Activated CD4-positive, CD25-positive, alpha-beta regulatory T cell (primary cell): Measurements from ENCODE around the gene SUCO.

Experiments
- DNase-seq, 4 experiments: peaks; one replicate each; lab custom pipeline; 2025; lab: John Stamatoyannopoulos, UW

The SUCO gene

DNA sequence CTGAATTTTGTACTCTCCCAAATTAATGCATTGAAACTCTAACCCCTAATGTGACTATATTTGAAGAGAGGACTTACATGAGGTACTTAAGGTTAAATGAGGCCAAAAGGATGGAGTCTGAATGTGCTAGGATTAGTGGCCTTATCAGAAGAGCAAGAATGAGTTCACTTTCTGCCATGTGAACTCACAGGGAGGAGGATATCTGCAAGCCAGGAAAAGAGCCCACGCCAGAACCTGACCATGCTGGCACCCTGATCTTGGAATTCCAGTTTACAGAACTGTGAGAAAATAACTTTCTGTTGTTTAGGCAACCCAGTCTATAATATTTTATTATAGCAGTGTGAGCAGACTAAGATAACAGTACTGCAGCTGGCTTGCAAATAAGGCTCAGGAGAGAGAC, 113.7 kb downstream of the SUCO start:
- no peak for DNase-seq

DNA sequence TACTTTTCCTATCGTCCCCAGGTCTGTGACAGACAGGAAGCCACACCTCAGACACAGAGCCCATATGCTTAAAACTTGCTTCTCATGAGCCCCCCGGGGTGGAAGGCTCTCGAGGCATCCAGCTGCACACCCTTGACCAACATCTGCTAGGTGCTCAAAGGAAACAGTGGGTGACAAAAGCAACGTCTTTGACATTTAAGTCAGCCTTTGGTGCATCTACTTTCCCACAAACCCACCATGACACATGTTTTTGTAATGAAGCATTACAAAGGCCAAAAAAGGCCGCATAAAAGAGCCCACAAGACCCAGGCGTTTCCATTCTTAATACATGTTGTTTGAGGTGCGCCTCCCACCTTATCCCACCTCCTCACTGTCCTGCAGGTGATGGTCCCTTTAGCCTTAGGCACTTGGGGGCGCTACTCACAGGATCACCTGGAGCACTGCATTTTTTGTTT, 114.2 kb downstream of the SUCO start:
- no peak for DNase-seq

DNA sequence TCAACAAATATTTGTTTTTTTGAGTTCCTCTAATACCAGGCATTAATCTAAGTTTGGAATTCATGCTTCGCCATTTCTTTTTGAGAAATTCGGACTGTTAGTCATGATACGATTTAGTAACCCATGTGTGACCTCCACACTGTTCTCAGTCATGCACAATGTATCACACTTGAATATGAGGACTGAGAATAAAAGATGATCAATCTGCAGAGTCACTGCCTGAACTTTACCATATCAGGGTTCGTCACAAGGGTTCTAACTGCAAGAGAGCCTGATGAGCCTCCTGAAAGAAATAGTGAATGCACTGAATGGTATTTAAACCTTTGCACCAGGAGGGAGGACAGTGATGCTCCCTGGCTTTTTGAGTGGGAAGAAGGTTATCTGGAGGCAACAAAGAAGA, 115.0 kb downstream of the SUCO start:
- DNase-seq, result no peak

DNA sequence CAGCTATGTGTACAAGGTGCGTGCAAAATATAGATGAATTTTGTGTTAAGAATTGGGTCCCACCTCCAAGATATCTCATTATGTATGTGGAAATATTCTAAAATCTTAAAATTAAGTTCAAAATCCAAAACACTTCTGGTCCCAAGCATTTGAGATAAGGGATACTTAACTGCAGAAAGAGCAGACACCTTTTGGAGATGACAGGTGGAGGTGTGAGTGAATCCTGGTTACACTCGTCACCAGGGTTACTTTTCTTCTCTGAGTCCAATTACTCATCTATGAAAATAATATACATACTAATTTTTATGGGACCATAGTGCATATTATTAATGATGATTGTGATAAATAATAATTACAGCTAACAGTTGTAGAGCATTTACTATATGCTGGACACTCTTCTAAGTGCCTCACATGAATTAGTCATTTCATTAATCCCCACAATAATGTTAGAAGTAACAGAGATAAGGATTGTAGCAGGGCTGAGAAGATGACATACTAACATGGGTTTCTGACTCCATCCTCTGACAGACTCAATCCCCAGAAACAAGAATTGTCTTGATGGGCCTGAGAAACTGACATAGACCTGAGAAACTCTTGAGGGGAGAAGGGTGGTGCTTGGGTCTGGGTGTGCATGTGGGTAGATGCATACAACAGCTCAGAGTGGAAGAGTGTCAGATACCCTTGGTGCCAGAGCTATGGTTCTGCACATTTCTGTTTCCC, 117.7 kb downstream of the SUCO start:
- DNase-seq, result no peak

DNA sequence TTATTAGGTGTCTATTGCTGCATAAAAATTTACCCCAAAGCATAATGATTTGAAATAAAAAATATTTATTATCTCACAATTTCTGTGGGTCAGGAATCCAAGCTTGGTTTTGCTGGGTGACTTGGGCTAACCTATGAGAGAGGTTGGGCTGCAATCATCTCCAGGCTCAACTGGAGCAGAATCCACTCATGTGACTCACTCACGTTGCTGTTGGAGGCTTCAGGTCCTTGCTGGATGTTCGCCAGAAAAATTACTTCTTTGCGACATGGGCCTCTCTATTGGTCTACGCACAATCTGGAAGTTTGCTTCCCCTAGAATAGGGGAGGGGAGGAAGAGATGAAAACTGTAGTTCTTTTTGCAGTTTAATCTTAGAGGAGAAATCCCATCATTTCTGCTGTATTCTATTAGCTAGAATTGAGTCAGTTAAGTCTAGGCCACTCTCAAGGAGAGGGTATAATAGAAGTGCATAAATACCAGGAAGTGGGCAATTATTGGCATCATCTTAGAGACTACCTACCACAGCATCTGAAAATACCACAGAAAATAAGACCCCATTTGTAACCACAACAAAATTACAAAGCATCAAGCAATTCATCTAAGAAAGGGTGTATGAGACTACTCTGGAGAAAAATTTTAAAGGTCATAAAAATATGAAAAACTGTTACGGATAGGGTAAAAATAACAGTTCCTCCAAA, 120.2 kb downstream of the SUCO start:
- no peak for DNase-seq

DNA sequence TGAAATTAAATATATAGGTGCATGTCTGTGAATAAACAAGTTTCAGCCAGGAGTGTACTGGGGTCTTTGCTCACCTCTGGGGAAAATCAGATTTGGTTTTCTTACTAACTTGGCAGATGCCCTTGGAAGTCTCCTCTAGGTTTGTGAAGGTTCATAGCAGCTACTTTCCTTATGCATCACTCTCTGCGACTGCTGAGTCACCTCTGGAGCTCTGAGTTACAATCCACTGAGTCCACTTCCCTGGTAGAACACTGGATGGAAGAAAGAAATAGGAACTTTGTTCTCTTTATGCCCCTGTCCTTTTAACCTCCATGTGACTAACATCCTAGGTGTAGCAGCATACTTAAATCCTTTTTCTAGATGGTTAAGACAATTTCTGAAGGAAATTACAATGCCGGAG, 121.6 kb downstream of the SUCO start:
- DNase-seq, result no peak

DNA sequence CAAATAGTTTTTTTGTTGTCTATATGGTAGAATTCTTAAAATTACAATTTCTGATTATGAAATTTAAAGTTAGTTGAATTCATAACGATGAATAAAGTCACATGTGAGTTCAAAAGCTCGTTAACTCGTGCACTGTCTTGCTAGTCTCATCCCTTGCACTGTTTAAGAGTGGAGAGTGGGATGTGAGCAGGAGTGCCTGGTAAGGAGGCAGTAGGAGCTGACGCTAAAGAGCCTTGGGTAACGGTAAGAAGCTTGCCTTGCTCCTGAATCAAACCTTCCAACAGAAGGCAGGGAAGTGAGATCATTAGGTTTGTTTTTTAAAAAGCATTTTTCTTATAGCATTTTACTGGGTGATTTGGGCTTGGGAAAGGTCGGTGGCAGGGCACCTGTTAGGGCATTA, 123.6 kb downstream of the SUCO start:
- no peak for DNase-seq

DNA sequence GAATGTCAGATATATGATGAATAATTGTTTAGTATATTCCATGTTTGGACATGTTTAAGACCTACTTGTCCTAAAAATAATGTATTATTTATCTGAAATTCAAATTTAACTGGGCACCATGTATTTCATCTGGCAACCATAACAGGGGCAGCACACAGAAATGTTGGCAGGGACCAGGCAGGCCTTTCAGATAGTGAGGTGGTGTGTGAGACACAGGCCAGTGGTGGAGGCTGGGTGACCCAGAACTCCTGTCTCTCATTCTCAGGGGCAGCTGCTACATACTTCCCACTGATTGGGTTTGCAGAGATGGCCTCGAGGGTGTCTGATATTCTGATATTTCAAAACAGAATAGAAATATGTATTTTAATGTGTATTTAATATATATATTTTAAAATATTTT, 124.6 kb downstream of the SUCO start:
- no peak for DNase-seq

DNA sequence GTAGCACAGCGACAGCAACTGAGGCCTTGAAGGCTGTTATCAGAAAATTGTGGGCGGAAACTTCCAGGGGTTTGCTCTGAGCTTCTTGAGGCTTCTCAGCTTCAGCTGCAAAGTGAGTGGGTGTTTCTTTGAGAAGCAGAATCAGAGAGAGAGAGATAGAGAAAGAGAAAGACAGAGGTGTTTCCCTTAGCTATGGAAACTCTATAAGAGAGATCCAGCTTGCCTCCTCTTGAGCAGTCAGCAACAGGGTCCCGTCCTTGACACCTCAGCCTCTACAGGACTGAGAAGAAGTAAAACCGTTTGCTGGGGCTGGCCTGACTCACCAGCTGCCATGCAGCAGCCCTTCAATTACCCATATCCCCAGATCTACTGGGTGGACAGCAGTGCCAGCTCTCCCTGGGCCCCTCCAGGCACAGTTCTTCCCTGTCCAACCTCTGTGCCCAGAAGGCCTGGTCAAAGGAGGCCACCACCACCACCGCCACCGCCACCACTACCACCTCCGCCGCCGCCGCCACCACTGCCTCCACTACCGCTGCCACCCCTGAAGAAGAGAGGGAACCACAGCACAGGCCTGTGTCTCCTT, 126.0 kb downstream of the SUCO start, which contains the start of gene FASLG:
TSS of gene FASLG (plus strand) at position 233 of the 583 bp plus-strand sequence. CDS start at position 332, 99 bp downstream.
- DNase-seq, result no peak

DNA sequence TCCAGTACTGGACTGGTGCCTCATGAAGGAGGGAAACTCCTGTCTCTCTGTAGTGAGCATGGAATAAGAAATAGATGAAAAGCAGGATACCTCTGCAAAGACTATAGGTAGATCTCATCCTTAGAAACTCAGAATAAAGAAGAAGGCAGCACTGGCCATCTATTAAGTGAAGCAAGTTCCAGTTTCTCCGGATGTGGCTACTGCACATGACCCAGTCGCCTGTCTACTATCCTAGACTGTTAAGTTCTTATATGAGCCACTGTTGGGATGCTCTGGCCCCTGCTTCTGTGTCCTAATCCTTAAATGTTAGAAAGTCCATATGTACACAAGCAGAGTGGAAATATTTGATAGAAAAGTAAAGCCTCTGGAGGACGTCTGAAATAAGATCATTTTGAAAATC, 128.2 kb downstream of the SUCO start:
- no peak for DNase-seq
